SK-N-MC (cell line): ENCODE measurements around the gene KBTBD8.
A peak's percentile ranks its signal among the peaks of the same experiment; 100 is the strongest.

Experiments used
- EZH2 ChIP-seq: fragments of 200-600 bp; sonication (generic); IDR thresholded peaks from one replicate; pipeline ENCODE4 v1.6.1; 2017; ENCODE audit warnings: antibody characterized with exemption
- POLR2AphosphoS5 ChIP-seq: IDR thresholded peaks from 2 replicates; pipeline ENCODE4 v1.6.1; 2012; ENCODE audit warnings: mild to moderate bottlenecking, low read depth, low read length, borderline replicate concordance

GRCh38 chr3:66998113-66998903, at the start of gene KBTBD8:
- TF ChIP-seq POLR2AphosphoS5 (peak; percentile 53; the same call in 1 of the 2 replicates), EZH2 (no peak)
